ENCODE results near the gene PITPNC1. TPM values are rescaled to one million over a fixed set of nuclear protein-coding genes. Genes with fewer than 3 reads are reported as not detected.

PITPNC1 gene
- total RNA-seq, 4 donors from 2014 or later, result 7.6 to 30.1 (median 15.1) TPM

- Histone ChIP-seq H3K27ac (peak overlapping the region in 3 of 4 donors; percentile 17 to 48 (median 21)), H3K27me3 (no peaks in the 10 kb centered on the region), H3K4me1 (peaks cover 3 to 16% (median 6%) of the 10 kb centered on the region in 3 donors), H3K4me3 (no peak overlapping the region), H3K9me3 (no peaks in the 10 kb centered on the region), H3K36me3 (no peaks in the 10 kb centered on the region)
- peak; percentile 66 for ATAC-seq
- WGBS, 2 donors (ENCODE audit: low coverage in 1 of 2), result 63 to 84% methylated on average over 6 to 7 of the region's 11 CpGs
- no peak for TF ChIP-seq POLR2A (IDR thresholded peaks at IDR 0.05)
- no peak for TF ChIP-seq EP300 (IDR thresholded peaks at IDR 0.05)
- TF ChIP-seq POLR2AphosphoS5 (IDR thresholded peaks at IDR 0.05), result peak; percentile 73
- TF ChIP-seq CTCF (IDR thresholded peaks at IDR 0.05), result peak in 1 of 4 experiments; percentile 17
These were observed 169.8 kb downstream of the PITPNC1 start for GRCh38 chr17:67546578-67547527.

- Histone ChIP-seq H3K36me3 (no peaks in the 10 kb centered on the region), H3K4me1 (peaks cover 3 to 16% (median 6%) of the 10 kb centered on the region in 3 donors), H3K27me3 (no peaks in the 10 kb centered on the region), H3K9me3 (no peaks in the 10 kb centered on the region), H3K27ac (no peak overlapping the region), H3K4me3 (no peak overlapping the region)
- no peak for TF ChIP-seq EP300 (IDR thresholded peaks at IDR 0.05)
- no peak for TF ChIP-seq CTCF (IDR thresholded peaks at IDR 0.05)
- TF ChIP-seq POLR2A (IDR thresholded peaks at IDR 0.05), result no peak
- no peak for TF ChIP-seq POLR2AphosphoS5 (IDR thresholded peaks at IDR 0.05)
- 83 to 95% methylated on average over 3 of the region's 3 CpGs for WGBS, 2 donors (ENCODE audit: low coverage in 1 of 2)
- no peak for ATAC-seq
These were observed 171.6 kb downstream of the PITPNC1 start for GRCh38 chr17:67548693-67549092.

GRCh38 chr17:67549820-67550219 is 172.7 kb downstream of the PITPNC1 start:
- Histone ChIP-seq H3K36me3 (no peaks in the 10 kb centered on the region), H3K4me1 (peaks cover 3 to 16% (median 6%) of the 10 kb centered on the region in 3 donors), H3K9me3 (no peaks in the 10 kb centered on the region), H3K4me3 (no peak overlapping the region), H3K27ac (peak overlapping the region in 1 of 4 donors; percentile 51), H3K27me3 (no peaks in the 10 kb centered on the region)
- TF ChIP-seq EP300 (IDR thresholded peaks at IDR 0.05) (no peak), CTCF (IDR thresholded peaks at IDR 0.05) (no peak), POLR2AphosphoS5 (IDR thresholded peaks at IDR 0.05) (no peak)
- ATAC-seq, result peak; percentile 28
- 72 to 90% methylated on average over 6 to 9 of the region's 9 CpGs for WGBS, 2 donors (ENCODE audit: low coverage in 1 of 2)

- Histone ChIP-seq H3K36me3 (no peaks in the 10 kb centered on the region), H3K4me3 (no peak overlapping the region), H3K27me3 (no peaks in the 10 kb centered on the region), H3K27ac (no peak overlapping the region), H3K9me3 (no peaks in the 10 kb centered on the region), H3K4me1 (peaks cover 0 to 11% (median 0%) of the 10 kb centered on the region in 3 donors)
- no peak for ATAC-seq
- 96 to 97% methylated on average over 6 of the region's 6 CpGs for WGBS, 2 donors (ENCODE audit: low coverage in 1 of 2)
- TF ChIP-seq POLR2AphosphoS5 (IDR thresholded peaks at IDR 0.05), result no peak
- TF ChIP-seq POLR2A (IDR thresholded peaks at IDR 0.05), result no peak
- TF ChIP-seq CTCF (IDR thresholded peaks at IDR 0.05), result no peak
- TF ChIP-seq EP300 (IDR thresholded peaks at IDR 0.05), result no peak
These were observed 177.6 kb downstream of the PITPNC1 start for GRCh38 chr17:67554634-67555033.

All from gastroesophageal sphincter (tissue), 4 donors.